IMR-90 (cell line): ENCODE data around the gene BDH1. TPM values are rescaled to one million over a fixed set of nuclear protein-coding genes. Genes with fewer than 3 reads are reported as not detected.
A peak's percentile ranks its signal among the peaks of the same experiment; 100 is the strongest.

Experiments used
- ATAC-seq: fragments of 200-7000 bp; cut with Tn5 transposase; 2 replicates; pipeline ENCODE4 v1.9.1; 2020; ENCODE audit warnings: low read depth, mild to moderate bottlenecking, moderate library complexity
- BruUV-seq: library from RNA; stranded (reverse); fragments of 400-500 nt; replicated peaks from 2 replicates; lab custom pipeline; 2021; lab: Mats Ljungman, UMichigan
- CTCF ChIA-PET: fragments of 300-600 bp; formaldehyde crosslinking; extraction: SDS; loops from one replicate; lab custom pipeline; 2021; ENCODE audit warnings: antibody characterized with exemption; lab: Yijun Ruan, JAX
- POLR2A ChIA-PET: fragments of 300-600 bp; sonication (Branson Sonifier 250); formaldehyde crosslinking; loops from one replicate; lab custom pipeline; 2022; ENCODE audit warnings: antibody characterized with exemption; ENCODE audit not compliant: unreplicated experiment; lab: Charles Lee
- DNase-seq: peaks from one replicate; pipeline ENCODE4 v3.0.0; 2013
- H2AFZ ChIP-seq: replicated peaks from 2 replicates; pipeline ENCODE3; 2013; ENCODE audit warnings: low read length, mild to moderate bottlenecking; ENCODE audit not compliant: poor library complexity
- H2AK5ac ChIP-seq: 2 replicates; pipeline ENCODE4 v1.6.1; 2013; ENCODE audit warnings: low read depth, low read length, inconsistent platforms
- H2AK9ac ChIP-seq: replicated peaks from 2 replicates; pipeline ENCODE3; 2013; ENCODE audit warnings: mild to moderate bottlenecking, low read depth, low read length, moderate library complexity; ENCODE audit not compliant: poor library complexity
- H2BK120ac ChIP-seq: 2 replicates; pipeline ENCODE4 v1.6.1; 2013; ENCODE audit warnings: low read depth, low read length, inconsistent platforms
- H2BK15ac ChIP-seq: 3 replicates; pipeline ENCODE4 v1.6.1; 2013; ENCODE audit warnings: low read depth, low read length, inconsistent platforms
- H2BK20ac ChIP-seq: 2 replicates; pipeline ENCODE4 v1.6.1; 2013; ENCODE audit warnings: low read depth, mild to moderate bottlenecking, inconsistent platforms, low read length, moderate library complexity
- H2BK5ac ChIP-seq: 2 replicates; pipeline ENCODE4 v1.6.1; 2013; ENCODE audit warnings: mild to moderate bottlenecking, low read depth, low read length, inconsistent platforms; ENCODE audit not compliant: poor library complexity, severe bottlenecking
- H3K14ac ChIP-seq: replicated peaks from 2 replicates; pipeline ENCODE4 v1.6.1; 2013; ENCODE audit warnings: low read depth, low read length, inconsistent platforms
- H3K18ac ChIP-seq: 2 replicates; pipeline ENCODE4 v1.6.1; 2013; ENCODE audit warnings: low read depth, low read length, control low read depth
- H3K23ac ChIP-seq: 2 replicates; pipeline ENCODE4 v1.6.1; 2013; ENCODE audit warnings: low read depth, low read length, inconsistent platforms
- H3K27ac ChIP-seq: 2 replicates; pipeline ENCODE4 v1.5.1; 2013; ENCODE audit warnings: mild to moderate bottlenecking, control low read depth, low read length; ENCODE audit not compliant: insufficient read depth
- H3K27me3 ChIP-seq: 2 replicates; pipeline ENCODE4 v1.6.1; 2013; ENCODE audit warnings: low read length; ENCODE audit not compliant: control insufficient read depth, insufficient read depth
- H3K36me3 ChIP-seq: 2 replicates; pipeline ENCODE4 v1.6.1; 2013; ENCODE audit warnings: low read length, mixed read lengths; ENCODE audit not compliant: control insufficient read depth, insufficient read depth
- H3K4ac ChIP-seq: 2 replicates; pipeline ENCODE4 v1.6.1; 2013; ENCODE audit warnings: low read depth, low read length, inconsistent platforms
- H3K4me1 ChIP-seq: 2 replicates; pipeline ENCODE4 v1.6.1; 2013; ENCODE audit warnings: low read length, mixed read lengths; ENCODE audit not compliant: control insufficient read depth, insufficient read depth
- H3K4me2 ChIP-seq: 2 replicates; pipeline ENCODE4 v1.6.1; 2013; ENCODE audit warnings: low read depth, mild to moderate bottlenecking, control low read depth, low read length, moderate library complexity
- H3K4me3 ChIP-seq: 2 replicates; pipeline ENCODE4 v1.5.1; 2013; ENCODE audit warnings: low read depth, mild to moderate bottlenecking, control low read depth, low read length, moderate library complexity; ENCODE audit not compliant: insufficient read depth
- H3K56ac ChIP-seq: 2 replicates; pipeline ENCODE4 v1.6.1; 2013; ENCODE audit warnings: low read length, inconsistent platforms; ENCODE audit not compliant: insufficient read depth; ENCODE audit errors: extremely low read depth
- H3K79me1 ChIP-seq, 2 experiments: 2 replicates each; pipeline ENCODE4 v1.6.1; 2013; ENCODE audit warnings: low read length in 2 of 2, inconsistent platforms in 1 of 2, low read depth in 1 of 2
- H3K9ac ChIP-seq: 2 replicates; pipeline ENCODE4 v1.6.1; 2013; ENCODE audit warnings: low read depth, low read length, control low read depth
- H3K9me1 ChIP-seq: 2 replicates; pipeline ENCODE4 v1.6.1; 2013; ENCODE audit warnings: low read length, inconsistent platforms; ENCODE audit not compliant: insufficient read depth
- H3K9me3 ChIP-seq: 2 replicates; pipeline ENCODE4 v1.6.1; 2013; ENCODE audit warnings: low read length; ENCODE audit not compliant: control insufficient read depth, insufficient read depth
- H4K20me1 ChIP-seq: 2 replicates; pipeline ENCODE4 v1.6.1; 2013; ENCODE audit warnings: low read length, inconsistent platforms; ENCODE audit not compliant: insufficient read depth
- H4K5ac ChIP-seq: 2 replicates; pipeline ENCODE4 v1.6.1; 2013; ENCODE audit warnings: mild to moderate bottlenecking, low read depth, low read length, control low read depth
- H4K8ac ChIP-seq, 2 experiments: 2 replicates each; pipeline ENCODE4 v1.6.1; 2013; ENCODE audit warnings: low read depth in 2 of 2, low read length in 2 of 2, control low read depth in 1 of 2, inconsistent platforms in 1 of 2
- H4K91ac ChIP-seq: 2 replicates; pipeline ENCODE4 v1.6.1; 2013; ENCODE audit warnings: low read depth, low read length, inconsistent platforms; ENCODE audit not compliant: insufficient read depth
- NFE2L2 ChIP-seq: fragments of 150-350 bp; IDR thresholded peaks from 2 replicates; pipeline ENCODE4 v1.6.1; 2016; ENCODE audit warnings: low read depth, mild to moderate bottlenecking, low read length
- WGBS, 2 experiments: methylation state at CpG; one replicate each; pipeline versions ENCODE4 v1.1.5 to v1.1.7; 2013; ENCODE audit warnings: missing lambda C conversion rate in 2 of 2; ENCODE audit not compliant: insufficient read length in 1 of 2; ENCODE audit errors: extremely low coverage in 2 of 2; 5-methylcytosine and 5-hydroxymethylcytosine counted together
- dilution Hi-C: fragments of 300-500 bp; cut with HindIII; formaldehyde crosslinking; loops from one replicate; pipeline ENCODE4 v1.14.3; 2018; ENCODE audit warnings: low sequenced_read_pairs; ENCODE audit not compliant: unreplicated experiment
- in situ Hi-C: fragments of 300-500 bp; cut with MboI; formaldehyde crosslinking; loops from 3 replicates; pipeline ENCODE4 v1.14.3; 2019; ENCODE audit warnings: low sequenced_read_pairs, inconsistent platforms, mixed read lengths
- intact Hi-C: fragments of 100-400 bp; cut with micrococcal nuclease; formaldehyde crosslinking; loops from 2 replicates; pipeline ENCODE4 v1.10.0; 2022
- polyA plus RNA-seq, 3 experiments: library from polyadenylated mRNA; depleted of rRNA; stranded (reverse); fragments of >200 nt; gene quantifications; 2 replicates each; pipeline ENCODE4 v1.2.3, GENCODE V29; 2012; ENCODE audit warnings: low replicate concordance in 1 of 3
- total RNA-seq: library from RNA; depleted of rRNA; stranded (reverse); fragments of >200 nt; gene quantifications from 2 replicates; pipeline ENCODE4 v1.2.3, GENCODE V29; 2012
- TF ChIP-seq, protein P1 (sequence below): fragments of 150-350 bp; IDR thresholded peaks from 2 replicates; pipeline ENCODE4 v1.6.1; 2017; ENCODE audit warnings: mild to moderate bottlenecking, antibody characterized with exemption, low read length, low read depth
- TF ChIP-seq, protein P2 (sequence below): fragments of 150-350 bp; IDR thresholded peaks from 2 replicates; pipeline ENCODE4 v1.6.1; 2016; ENCODE audit warnings: low read depth, mild to moderate bottlenecking, low read length, moderate library complexity, borderline replicate concordance

BDH1 gene
- total and polyA plus RNA-seq, 2 of the 4 experiments (the other 2 are of a cell fraction) = 2.7 to 4.4 TPM

DNA sequence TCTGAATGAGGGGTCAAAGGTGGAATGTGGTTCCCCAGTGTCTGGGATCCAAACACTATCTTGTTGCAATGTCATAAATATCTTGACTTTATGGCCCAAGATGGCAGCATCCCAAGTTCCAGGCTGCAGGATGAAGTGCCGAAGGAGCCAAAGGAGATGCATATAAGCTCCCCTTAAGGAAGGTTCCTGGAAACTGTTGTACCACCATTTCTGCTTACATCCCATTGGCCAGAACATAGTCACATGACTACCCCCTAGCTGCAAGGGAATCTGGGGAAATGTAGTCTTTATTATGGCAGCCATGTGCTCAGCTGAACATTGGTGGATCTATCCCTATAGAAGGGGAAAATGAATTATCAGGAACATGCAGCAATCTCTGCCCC, 54.3 kb downstream of the BDH1 start:
- Histone ChIP-seq H3K14ac (no peak overlapping the region), H3K27ac (no peak overlapping the region), H2BK5ac (no peak overlapping the region), H3K56ac (no peak overlapping the region), H3K4me3 (no peak overlapping the region), H3K27me3 (no peaks in the 10 kb centered on the region), H3K9ac (no peak overlapping the region), H3K18ac (no peak overlapping the region), H4K5ac (peak overlapping the region; percentile 51; the same call in 1 of the 2 replicates), H3K4me2 (no peak overlapping the region), H2AK9ac (no peak overlapping the region), H3K4ac (no peak overlapping the region), H3K23ac (no peak overlapping the region), H3K9me3 (no peaks in the 10 kb centered on the region), H3K79me1 (no peaks in the 10 kb centered on the region), H3K4me1 (peaks cover 3% of the 10 kb centered on the region), H4K8ac (peak overlapping the region in 1 of 2 experiments; percentile 53; a peak in 1 of 4 replicates), H2BK20ac (no peak overlapping the region), H3K9me1 (no peaks in the 10 kb centered on the region), H2AK5ac (no peak overlapping the region), H2BK15ac (no peak overlapping the region), H3K36me3 (no peaks in the 10 kb centered on the region), H2AFZ (peak overlapping the region; percentile 61), H4K91ac (no peak overlapping the region), H4K20me1 (no peaks in the 10 kb centered on the region), H2BK120ac (no peak overlapping the region)
- dilution Hi-C loops (no loop called here), in situ Hi-C loops (no loop called here), intact Hi-C loops (no loop called here)
- CTCF ChIA-PET = interaction anchor here (0.5 to 1.5 kb wide), 7 partner anchors 48 to 277 kb away, joined by 3 to 4 read pairs (median 3); no protein-coding TSS in a partner anchor
- no peak for TF ChIP-seq NFE2L2
- TF ChIP-seq, protein P1, sequence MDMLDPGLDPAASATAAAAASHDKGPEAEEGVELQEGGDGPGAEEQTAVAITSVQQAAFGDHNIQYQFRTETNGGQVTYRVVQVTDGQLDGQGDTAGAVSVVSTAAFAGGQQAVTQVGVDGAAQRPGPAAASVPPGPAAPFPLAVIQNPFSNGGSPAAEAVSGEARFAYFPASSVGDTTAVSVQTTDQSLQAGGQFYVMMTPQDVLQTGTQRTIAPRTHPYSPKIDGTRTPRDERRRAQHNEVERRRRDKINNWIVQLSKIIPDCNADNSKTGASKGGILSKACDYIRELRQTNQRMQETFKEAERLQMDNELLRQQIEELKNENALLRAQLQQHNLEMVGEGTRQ = peak; percentile 49; the same call in 1 of the 2 replicates
- TF ChIP-seq, protein P2, sequence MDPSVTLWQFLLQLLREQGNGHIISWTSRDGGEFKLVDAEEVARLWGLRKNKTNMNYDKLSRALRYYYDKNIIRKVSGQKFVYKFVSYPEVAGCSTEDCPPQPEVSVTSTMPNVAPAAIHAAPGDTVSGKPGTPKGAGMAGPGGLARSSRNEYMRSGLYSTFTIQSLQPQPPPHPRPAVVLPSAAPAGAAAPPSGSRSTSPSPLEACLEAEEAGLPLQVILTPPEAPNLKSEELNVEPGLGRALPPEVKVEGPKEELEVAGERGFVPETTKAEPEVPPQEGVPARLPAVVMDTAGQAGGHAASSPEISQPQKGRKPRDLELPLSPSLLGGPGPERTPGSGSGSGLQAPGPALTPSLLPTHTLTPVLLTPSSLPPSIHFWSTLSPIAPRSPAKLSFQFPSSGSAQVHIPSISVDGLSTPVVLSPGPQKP = no peak
- no peak for ATAC-seq
- peak; percentile 31 for DNase-seq
- BruUV-seq = no TSS peak
- POLR2A ChIA-PET = no interaction called here
- no CpG with 5 or more reads among the region's 1 CpG for WGBS, 2 experiments
